H1 (cell line): ENCODE measurements around the gene RANBP17. TPM values are rescaled to one million over a fixed set of nuclear protein-coding genes. Genes with fewer than 3 reads are reported as not detected.

Source experiments
- CTCF ChIA-PET: fragments of 300-600 bp; sonication (Branson Sonifier 250); formaldehyde crosslinking; loops from one replicate; lab custom pipeline; 2021; ENCODE audit not compliant: partially characterized antibody; lab: Charles Lee
- POLR2A ChIA-PET: fragments of 300-600 bp; sonication (Branson Sonifier 250); formaldehyde crosslinking; loops from one replicate; lab custom pipeline; 2021; ENCODE audit warnings: inconsistent platforms; ENCODE audit not compliant: partially characterized antibody; lab: Charles Lee
- DNase-seq, 2 experiments: peaks; one replicate each; pipeline versions ENCODE4 v3.0.0 to v3.0.0-alpha.2; 2010 to 2022; ENCODE audit warnings: low spot score in 2 of 2, low read depth in 1 of 2, mixed read lengths in 1 of 2
- FAIRE-seq: peaks from 2 replicates; lab custom pipeline; 2011; peaks lifted over from hg19 to GRCh38; lab: Jason Lieb, UNC
- H2AFZ ChIP-seq: 2 replicates; pipeline ENCODE4 v1.8.1; 2012; ENCODE audit warnings: low read length, inconsistent platforms
- H2AK5ac ChIP-seq: 2 replicates; pipeline ENCODE4 v1.6.1; 2013; ENCODE audit warnings: low read depth, low read length
- H2BK120ac ChIP-seq: replicated peaks from 2 replicates; pipeline ENCODE3; 2013; ENCODE audit warnings: low read depth, low read length, inconsistent platforms
- H2BK12ac ChIP-seq: 2 replicates; pipeline ENCODE4 v1.6.1; 2013; ENCODE audit warnings: low read depth, low read length
- H2BK15ac ChIP-seq: 2 replicates; pipeline ENCODE4 v1.6.1; 2013; ENCODE audit warnings: low read length
- H2BK20ac ChIP-seq: 2 replicates; pipeline ENCODE4 v1.6.1; 2013; ENCODE audit warnings: low read length
- H2BK5ac ChIP-seq: 2 replicates; pipeline ENCODE4 v1.6.1; 2013; ENCODE audit warnings: low read depth, low read length
- H3K14ac ChIP-seq: 2 replicates; pipeline ENCODE4 v1.6.1; 2013; ENCODE audit warnings: inconsistent platforms; ENCODE audit not compliant: insufficient read length
- H3K18ac ChIP-seq: 2 replicates; pipeline ENCODE4 v1.6.1; 2013; ENCODE audit warnings: low read length; ENCODE audit errors: extremely low read depth
- H3K23ac ChIP-seq: 2 replicates; pipeline ENCODE4 v1.6.1; 2013; ENCODE audit warnings: inconsistent platforms; ENCODE audit not compliant: insufficient read length
- H3K23me2 ChIP-seq: 2 replicates; pipeline ENCODE4 v1.6.1; 2013; ENCODE audit warnings: low read depth, low read length
- H3K27ac ChIP-seq: 2 replicates; pipeline ENCODE4 v1.6.1; 2011; ENCODE audit warnings: low read depth, low read length, inconsistent platforms
- H3K27me3 ChIP-seq, 4 experiments: replicated peaks in 1 of 4; 1 replicate in 1 of 4; 2 replicates in 3 of 4; pipeline versions ENCODE4 v1.6.1 to v1.8.1; 2011 to 2013; ENCODE audit warnings: low read length in 3 of 4, mild to moderate bottlenecking in 3 of 4, inconsistent platforms in 2 of 4, mixed read lengths in 2 of 4, moderate library complexity in 1 of 4; ENCODE audit not compliant: control insufficient read depth in 3 of 4, insufficient read depth in 3 of 4; ENCODE audit errors: extremely low read depth in 1 of 4
- H3K36me3 ChIP-seq, 4 experiments: 2 replicates each; pipeline versions ENCODE4 v1.6.1 to v1.8.1; 2011 to 2013; ENCODE audit warnings: mild to moderate bottlenecking in 4 of 4, low read length in 3 of 4, moderate library complexity in 2 of 4, control low read depth in 1 of 4, inconsistent platforms in 1 of 4; ENCODE audit not compliant: insufficient read depth in 4 of 4, control insufficient read depth in 2 of 4
- H3K4ac ChIP-seq: replicated peaks from 2 replicates; pipeline ENCODE3; 2013; ENCODE audit warnings: low read length, low read depth, mixed read lengths, inconsistent platforms; ENCODE audit not compliant: insufficient read length
- H3K4me1 ChIP-seq, 4 experiments: replicated peaks in 1 of 4; 1 replicate in 1 of 4; 2 replicates in 3 of 4; pipeline versions ENCODE4 v1.6.1 to v1.8.1; 2011 to 2013; ENCODE audit warnings: low read length in 3 of 4, inconsistent platforms in 2 of 4, mixed read lengths in 1 of 4; ENCODE audit not compliant: insufficient read depth in 4 of 4, control insufficient read depth in 3 of 4
- H3K4me2 ChIP-seq, 2 experiments: 2 replicates each; pipeline versions ENCODE4 v1.6.1 to v1.8.1; 2011 to 2013; ENCODE audit warnings: low read depth in 2 of 2, low read length in 2 of 2, control low read depth in 1 of 2, inconsistent platforms in 1 of 2, mild to moderate bottlenecking in 1 of 2; ENCODE audit not compliant: insufficient read depth in 1 of 2
- H3K4me3 ChIP-seq, 4 experiments: fragments of 200-600, 300-600 bp in 1 of 4; sonication (generic), shearing (Covaris generic), sonication (Bioruptor Twin) in 1 of 4; 2 replicates each; pipeline versions ENCODE4 v1.5.1 to v1.8.1; 2011 to 2016; ENCODE audit warnings: low read length in 4 of 4, low read depth in 3 of 4, control low read depth in 2 of 4, inconsistent platforms in 2 of 4, mild to moderate bottlenecking in 2 of 4, mixed read lengths in 1 of 4, moderate library complexity in 1 of 4; ENCODE audit not compliant: insufficient read depth in 2 of 4; ENCODE audit errors: extremely low read depth in 1 of 4
- H3K56ac ChIP-seq: replicated peaks from 2 replicates; pipeline ENCODE3; 2013; ENCODE audit warnings: low read depth, mild to moderate bottlenecking, mixed read lengths, low read length, inconsistent platforms; ENCODE audit not compliant: insufficient read length
- H3K79me1 ChIP-seq: 2 replicates; pipeline ENCODE4 v1.6.1; 2013; ENCODE audit warnings: low read depth, low read length, control low read depth
- H3K79me2 ChIP-seq, 2 experiments: 2 replicates each; pipeline versions ENCODE4 v1.6.1 to v1.8.1; 2012 to 2013; ENCODE audit warnings: low read length in 2 of 2, mild to moderate bottlenecking in 2 of 2, inconsistent platforms in 1 of 2; ENCODE audit not compliant: insufficient read depth in 2 of 2, control insufficient read depth in 1 of 2
- H3K9ac ChIP-seq, 4 experiments: replicated peaks in 1 of 4; 1 replicate in 1 of 4; 2 replicates in 3 of 4; pipeline versions ENCODE4 v1.6.1 to v1.8.1; 2011 to 2013; ENCODE audit warnings: low read depth in 3 of 4, low read length in 3 of 4, control low read depth in 2 of 4, mild to moderate bottlenecking in 2 of 4, moderate library complexity in 2 of 4, inconsistent platforms in 1 of 4; ENCODE audit errors: extremely low read depth in 1 of 4
- H3K9me3 ChIP-seq, 2 experiments: 2 replicates each; pipeline versions ENCODE4 v1.6.1 to v1.8.1; 2012 to 2013; ENCODE audit warnings: mild to moderate bottlenecking in 2 of 2, moderate library complexity in 2 of 2, control low read depth in 1 of 2, inconsistent platforms in 1 of 2, low read depth in 1 of 2, low read length in 1 of 2, mixed read lengths in 1 of 2; ENCODE audit not compliant: insufficient read depth in 2 of 2
- H4K20me1 ChIP-seq, 2 experiments: replicated peaks in 1 of 2; 2 replicates each; pipeline versions ENCODE3 to v1.8.1; 2011 to 2013; ENCODE audit warnings: inconsistent platforms in 2 of 2, low read length in 2 of 2, mild to moderate bottlenecking in 1 of 2; ENCODE audit not compliant: insufficient read depth in 2 of 2, control insufficient read depth in 1 of 2
- H4K5ac ChIP-seq: 2 replicates; pipeline ENCODE4 v1.6.1; 2013; ENCODE audit warnings: low read length, low read depth, mixed read lengths, inconsistent platforms; ENCODE audit not compliant: insufficient read length
- H4K8ac ChIP-seq: 2 replicates; pipeline ENCODE4 v1.8.0; 2013; ENCODE audit warnings: mild to moderate bottlenecking, moderate library complexity, low read length, inconsistent platforms; ENCODE audit not compliant: insufficient read depth; ENCODE audit errors: extremely low read depth
- H4K91ac ChIP-seq: replicated peaks from 2 replicates; pipeline ENCODE3; 2013; ENCODE audit warnings: low read length, mixed read lengths, inconsistent platforms; ENCODE audit not compliant: insufficient read length
- BCL11A ChIP-seq, 2 experiments: IDR thresholded peaks; one replicate each; pipeline ENCODE4 v1.6.1; 2011; ENCODE audit warnings: low read depth in 2 of 2, low read length in 2 of 2, mild to moderate bottlenecking in 2 of 2
- CEBPB ChIP-seq: IDR thresholded peaks from 2 replicates; pipeline ENCODE4 v1.6.1; 2012; ENCODE audit warnings: low read depth, low read length
- FOSL1 ChIP-seq: IDR thresholded peaks from 2 replicates; pipeline ENCODE4 v1.6.1; 2011; ENCODE audit warnings: mild to moderate bottlenecking, low read depth, low read length, moderate library complexity; ENCODE audit not compliant: insufficient read depth
- KDM1A ChIP-seq: fragments of 200-600, 300-600 bp; sonication (generic); IDR thresholded peaks from 2 replicates; pipeline ENCODE4 v1.7.1; 2016; ENCODE audit warnings: mild to moderate bottlenecking, low read length, borderline replicate concordance
- POLR2A ChIP-seq, 2 experiments: IDR thresholded peaks; 1 replicate in 1 of 2; 2 replicates in 1 of 2; pipeline ENCODE4 v1.6.1; 2011; ENCODE audit warnings: low read depth in 2 of 2, low read length in 2 of 2, mild to moderate bottlenecking in 2 of 2; ENCODE audit errors: control extremely low read depth in 1 of 2
- RNF2 ChIP-seq: fragments of 200-900, 300-1000 bp; sonication (generic); IDR thresholded peaks from 2 replicates; pipeline ENCODE4 v1.7.1; 2016; ENCODE audit warnings: borderline replicate concordance, low read depth, mild to moderate bottlenecking, antibody characterized with exemption, low read length; ENCODE audit not compliant: poor library complexity, severe bottlenecking; ENCODE audit errors: missing control alignments
- SIN3A ChIP-seq, 2 experiments: IDR thresholded peaks in 1 of 2; conservative IDR thresholded peaks in 1 of 2; 2 replicates each; pipeline ENCODE4 v1.6.1; 2011 to 2012; ENCODE audit warnings: low read length in 2 of 2, improper control_type of control experiment in 1 of 2, low read depth in 1 of 2, mild to moderate bottlenecking in 1 of 2
- SP1 ChIP-seq: IDR thresholded peaks from 2 replicates; pipeline ENCODE4 v1.6.1; 2011; ENCODE audit warnings: low read depth, low read length
- TCF12 ChIP-seq: IDR thresholded peaks from 2 replicates; pipeline ENCODE4 v1.6.1; 2011; ENCODE audit warnings: low read depth, mild to moderate bottlenecking, low read length
- TEAD4 ChIP-seq: IDR thresholded peaks from 2 replicates; pipeline ENCODE4 v1.6.1; 2012; ENCODE audit warnings: low read depth, low read length, inconsistent platforms, mixed read lengths
- YY1 ChIP-seq: IDR thresholded peaks from 2 replicates; pipeline ENCODE4 v1.6.1; 2011; ENCODE audit warnings: low read depth, mild to moderate bottlenecking, low read length
- WGBS, 2 experiments: shearing (Covaris generic) in 1 of 2; methylation state at CpG; one replicate each; pipeline versions ENCODE4 v1.1.6 to v1.1.7; 2013 to 2015; ENCODE audit warnings: low lambda C conversion rate in 2 of 2, mixed read lengths in 2 of 2, inconsistent platforms in 1 of 2, low coverage in 1 of 2, missing lambda C conversion rate in 1 of 2; ENCODE audit not compliant: insufficient replicate concordance in 2 of 2, insufficient coverage in 1 of 2, insufficient read length in 1 of 2; ENCODE audit errors: extremely low coverage in 1 of 2, missing lambda C conversion rate in 1 of 2; 5-methylcytosine and 5-hydroxymethylcytosine counted together
- polyA plus RNA-seq, 7 experiments: library from polyadenylated mRNA; depleted of rRNA in 3 of 7; stranded (reverse) in 5 of 7; unstranded in 2 of 7; fragments of >200 nt in 5 of 7; fragments of 200-250 nt in 2 of 7; gene quantifications; 1 replicate in 5 of 7; 2 replicates in 1 of 7; 4 replicates in 1 of 7; pipeline versions ENCODE4 v1.2.1 to v1.2.3, GENCODE V29; 2011 to 2013; ENCODE audit warnings: missing spikeins in 2 of 7, mixed read lengths in 2 of 7
- total RNA-seq: library from RNA; stranded (reverse); fragmentation: NEBNext Ultra II Directional; extraction: Animal tissue kit (Norgen Biotek cat#: 25700); gene quantifications from 2 replicates; pipeline ENCODE4 v1.2.1, GENCODE V29; 2021

Gene RANBP17
- total and polyA plus RNA-seq, 2 of the 8 experiments (the other 6 are each of a cell fraction or from before 2014, with no cell fraction given) = 8.6 to 21.3 TPM

- no peaks in the 10 kb centered on the region for H4K20me1 ChIP-seq
- H3K27ac ChIP-seq = no peak overlapping the region
- no peaks in the 10 kb centered on the region for H3K27me3 ChIP-seq
- H3K9me3 ChIP-seq = no peaks in the 10 kb centered on the region
- H2BK15ac ChIP-seq = no peak overlapping the region
- H4K91ac ChIP-seq = no peak overlapping the region
- ChIA-PET CTCF (interaction anchor here (0.6 to 2.7 kb wide), 6 partner anchors 14 to 1276 kb away, joined by 3 to 8 read pairs (median 3); no protein-coding TSS in a partner anchor), POLR2A (interaction anchor here (0.6 kb wide), 1 partner anchor 455 kb away, joined by 3 read pairs; no protein-coding TSS in a partner anchor)
- H2AFZ ChIP-seq = no peak overlapping the region
- no peak for FAIRE-seq
- no peak overlapping the region for H2BK120ac ChIP-seq
- DNase-seq = no peak
- H3K23me2 ChIP-seq = no peaks in the 10 kb centered on the region
- H3K4me3 ChIP-seq = no peak overlapping the region
- H2BK12ac ChIP-seq = no peak overlapping the region
- no peak overlapping the region for H4K5ac ChIP-seq
- H3K4me2 ChIP-seq = no peak overlapping the region
- no peak overlapping the region for H3K56ac ChIP-seq
- H2AK5ac ChIP-seq = no peak overlapping the region
- H3K79me2 ChIP-seq = no peaks in the 10 kb centered on the region
- no peak overlapping the region for H2BK5ac ChIP-seq
- no peak overlapping the region for H3K18ac ChIP-seq
- H3K23ac ChIP-seq = no peak overlapping the region
- no peaks in the 10 kb centered on the region for H3K36me3 ChIP-seq
- no peak overlapping the region for H2BK20ac ChIP-seq
- H3K79me1 ChIP-seq = no peaks in the 10 kb centered on the region
- H3K14ac ChIP-seq = no peak overlapping the region
- no peak overlapping the region for H3K9ac ChIP-seq
- WGBS, 2 experiments = 95% methylated on average over 3 of the region's 3 CpGs; no CpG with 5 or more reads in 1 of the 2 experiments
- H4K8ac ChIP-seq = no peak overlapping the region
- H3K4me1 ChIP-seq = no peaks in the 10 kb centered on the region
- no peak overlapping the region for H3K4ac ChIP-seq
- TF ChIP-seq TEAD4 = no peak
- TF ChIP-seq RNF2 = no peak
- no peak for TF ChIP-seq TCF12
- no peak for TF ChIP-seq POLR2A (IDR thresholded peaks at IDR 0.05; ENCODE audit: control extremely low read depth in 1 of 2, low read depth in 2 of 2, low read length in 2 of 2)
- TF ChIP-seq CEBPB = no peak
- no peak for TF ChIP-seq KDM1A
- no peak for TF ChIP-seq SIN3A (conservative IDR thresholded peaks at IDR 0.05 in 1 of 2, IDR thresholded peaks at IDR 0.05 in 1 of 2; ENCODE audit: low read depth in 1 of 2, low read length in 2 of 2)
- no peak for TF ChIP-seq SP1
- TF ChIP-seq FOSL1 = no peak
- TF ChIP-seq YY1 = no peak
- TF ChIP-seq BCL11A (IDR thresholded peaks at IDR 0.05; ENCODE audit: low read depth in 2 of 2, low read length in 2 of 2) = no peak
Observed at GRCh38 chr5:171175746-171176145, 313.9 kb downstream of the RANBP17 start.
